NT2/D1 (cell line): ENCODE results near the gene F12.

Source experiments
- SUZ12 ChIP-seq: IDR thresholded peaks from 2 replicates; pipeline ENCODE4 v1.6.1; 2011; ENCODE audit not compliant: insufficient read length, insufficient read depth; ENCODE audit errors: extremely low read depth
- YY1 ChIP-seq: IDR thresholded peaks from 2 replicates; pipeline ENCODE4 v1.6.1; 2011; ENCODE audit not compliant: insufficient read length, insufficient read depth
- ZNF274 ChIP-seq: IDR thresholded peaks from 2 replicates; pipeline ENCODE4 v1.6.1; 2011; ENCODE audit warnings: mild to moderate bottlenecking, low read depth, low read length

- no peak for TF ChIP-seq YY1
- TF ChIP-seq ZNF274, result no peak
- no peak for TF ChIP-seq SUZ12
Observed at GRCh38 chr5:177393206-177393765, 16.1 kb downstream of the F12 start.
